C4-2B (cell line): ENCODE measurements around the gene ANKRD31.

ENCODE experiments used
- CTCF ChIP-seq: fragments of 450-650 bp; conservative IDR thresholded peaks from 2 replicates; pipeline ENCODE4 v1.5.1; 2017; ENCODE audit warnings: mild to moderate bottlenecking
- ZFX ChIP-seq: fragments of 450-650 bp; IDR thresholded peaks from 2 replicates; pipeline ENCODE4 v1.6.1; 2017

GRCh38 chr5:75274486-75274885 lies 37.8 kb upstream of the ANKRD31 start:
- TF ChIP-seq CTCF = no peak
- no peak for TF ChIP-seq ZFX
